ENCODE measurements around the gene ZBTB24. TPM values are rescaled to one million over a fixed set of nuclear protein-coding genes. Genes with fewer than 3 reads are reported as not detected.
A peak's percentile ranks its signal among the peaks of the same experiment; 100 is the strongest.

ZBTB24 gene
- total RNA-seq, 1 donor from 2014 or later = 6.3 TPM

DNA sequence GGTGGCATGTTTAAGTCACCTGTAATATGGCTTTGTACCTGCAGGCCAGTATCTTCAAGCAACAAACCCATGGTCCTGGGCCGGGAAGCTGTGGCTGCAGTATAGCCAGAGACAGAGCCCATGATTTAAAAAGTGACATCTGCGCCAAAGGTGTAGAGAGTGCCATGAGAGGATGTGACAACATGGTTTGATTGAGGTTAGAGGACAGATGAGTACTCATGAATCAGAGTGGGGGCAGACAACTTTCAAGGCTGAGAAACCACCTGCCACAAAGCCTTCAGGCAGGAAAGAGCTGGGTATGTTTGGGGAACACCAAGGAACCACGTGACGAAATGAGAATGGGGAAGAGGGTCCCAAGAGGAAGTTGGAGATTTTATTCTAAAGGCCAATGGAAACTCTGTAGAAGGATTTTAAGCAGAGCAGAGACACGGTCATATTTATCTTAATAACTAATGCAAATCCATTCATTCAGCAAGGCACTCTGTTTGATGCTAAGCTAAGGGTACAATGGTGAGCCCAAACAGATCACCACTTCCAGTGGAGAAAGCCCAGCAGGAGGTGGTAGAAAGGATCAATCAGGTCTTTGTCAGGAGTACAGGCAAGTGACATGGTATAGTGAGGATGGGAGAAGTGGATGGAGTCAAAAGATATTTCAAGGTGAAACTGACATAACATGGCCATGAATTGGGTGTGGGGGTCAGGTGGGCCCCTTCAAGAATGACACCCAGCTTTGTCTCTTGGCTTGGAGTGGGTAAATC is 24.1 kb downstream of the ZBTB24 start:
- H3K4me3 ChIP-seq (ENCODE audit: low read depth, low read length) = no peak overlapping the region
- TF ChIP-seq CTCF (IDR thresholded peaks at IDR 0.05; ENCODE audit: insufficient read depth, low read length, severe bottlenecking) = no peak
- no peaks in the 10 kb centered on the region for H3K36me3 ChIP-seq (ENCODE audit: control insufficient read depth, insufficient read depth, low read length)
- no peak for FAIRE-seq
- no peaks in the 10 kb centered on the region for H3K27me3 ChIP-seq (ENCODE audit: control insufficient read depth, insufficient read depth, low read length)
- DNase-seq (ENCODE audit: low read depth) = no peak

DNA sequence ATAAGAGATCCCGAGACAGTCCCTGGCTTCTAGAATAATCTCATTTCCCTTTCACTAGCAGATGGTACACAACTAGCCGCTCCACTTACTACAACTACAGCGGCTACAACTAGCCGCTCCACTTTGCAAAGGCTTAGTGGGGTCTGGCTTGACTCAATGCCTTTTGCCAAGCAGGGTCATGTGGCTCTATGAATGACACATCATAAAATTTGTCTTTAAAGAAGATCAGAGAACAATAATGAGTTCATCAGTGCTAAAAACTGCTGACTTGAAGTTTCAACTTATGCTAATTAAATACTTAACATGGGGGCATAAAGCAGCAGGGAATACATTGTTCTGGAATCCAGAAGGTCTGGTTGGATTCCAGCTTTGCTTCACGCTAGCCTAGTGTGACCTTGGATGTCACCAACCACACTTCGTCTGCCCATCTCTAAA is 25.4 kb downstream of the ZBTB24 start:
- TF ChIP-seq CTCF (IDR thresholded peaks at IDR 0.05; ENCODE audit: insufficient read depth, low read length, severe bottlenecking) = no peak
- H3K36me3 ChIP-seq (ENCODE audit: control insufficient read depth, insufficient read depth, low read length) = no peaks in the 10 kb centered on the region
- H3K27me3 ChIP-seq (ENCODE audit: control insufficient read depth, insufficient read depth, low read length) = no peaks in the 10 kb centered on the region
- DNase-seq (ENCODE audit: low read depth) = no peak
- FAIRE-seq = no peak
- H3K4me3 ChIP-seq (ENCODE audit: low read depth, low read length) = no peak overlapping the region

GRCh38 chr6:109456710-109457561 is 26.1 kb downstream of the ZBTB24 start:
- Histone ChIP-seq H3K36me3 (ENCODE audit: control insufficient read depth, insufficient read depth, low read length) (peaks cover 3% of the 10 kb centered on the region), H3K4me3 (ENCODE audit: low read depth, low read length) (no peak overlapping the region), H3K27me3 (ENCODE audit: control insufficient read depth, insufficient read depth, low read length) (no peaks in the 10 kb centered on the region)
- FAIRE-seq (no peak), DNase-seq (ENCODE audit: low read depth) (peak; percentile 12)
- TF ChIP-seq CTCF (IDR thresholded peaks at IDR 0.05; ENCODE audit: insufficient read depth, low read length, severe bottlenecking) = no peak

DNA sequence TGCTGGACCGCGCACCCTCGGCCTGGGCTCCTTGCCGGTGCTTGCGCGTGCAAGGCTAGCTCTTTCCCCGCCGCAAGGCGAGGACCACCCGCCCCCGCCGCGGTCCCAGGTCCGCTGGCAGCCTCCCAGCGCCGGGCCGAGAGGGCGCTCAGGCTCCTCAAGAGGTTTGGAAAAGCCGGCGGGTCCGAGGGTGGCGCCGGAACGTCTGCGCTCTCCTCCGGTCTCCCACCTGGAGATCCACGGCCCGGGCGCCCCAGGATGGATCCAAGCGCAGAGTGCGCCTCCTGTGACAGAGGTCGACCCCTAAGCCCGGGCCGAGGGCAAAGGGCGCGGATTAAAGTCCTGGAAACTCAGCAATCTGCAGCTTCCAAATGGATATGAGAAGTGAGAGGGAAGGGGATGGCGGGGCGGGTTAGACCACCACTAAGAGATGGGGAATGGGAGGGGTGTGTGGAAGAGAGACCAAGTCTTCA is 26.9 kb downstream of the ZBTB24 start:
- no peaks in the 10 kb centered on the region for H3K27me3 ChIP-seq (ENCODE audit: control insufficient read depth, insufficient read depth, low read length)
- H3K36me3 ChIP-seq (ENCODE audit: control insufficient read depth, insufficient read depth, low read length) = peaks cover 3% of the 10 kb centered on the region
- DNase-seq (ENCODE audit: low read depth) (no peak), FAIRE-seq (no peak)
- no peak for TF ChIP-seq CTCF (IDR thresholded peaks at IDR 0.05; ENCODE audit: insufficient read depth, low read length, severe bottlenecking)
- peak overlapping the region; percentile 70 for H3K4me3 ChIP-seq (ENCODE audit: low read depth, low read length)

GRCh38 chr6:109455437-109456110 is 27.4 kb downstream of the ZBTB24 start, which contains the start of gene MICAL1:
TSS of gene MICAL1 (minus strand) at chr6:109455772. CDS start at chr6:109454196, 1,576 bp downstream.
- H3K4me3 ChIP-seq (ENCODE audit: low read depth, low read length) = peak within 1 kb of the TSS; percentile 70
- peak; percentile 13 for DNase-seq (ENCODE audit: low read depth)
- no peak for FAIRE-seq
- TF ChIP-seq CTCF (IDR thresholded peaks at IDR 0.05; ENCODE audit: insufficient read depth, low read length, severe bottlenecking) = peak; percentile 41
- peaks cover 3% of the 10 kb centered on the region for H3K36me3 ChIP-seq (ENCODE audit: control insufficient read depth, insufficient read depth, low read length)
- H3K27me3 ChIP-seq (ENCODE audit: control insufficient read depth, insufficient read depth, low read length) = no peaks in the 10 kb centered on the region

Measured in bronchial epithelial cell (primary cell).